Prostate gland (tissue), 2 donors: Measurements from ENCODE around the gene PBX3.

Experiments used
- POLR2AphosphoS5 ChIP-seq: sonication (generic); formaldehyde crosslinking; IDR thresholded peaks from one replicate; pipeline ENCODE4 v1.6.1; 2017; ENCODE audit warnings: antibody characterized with exemption
- TF ChIP-seq, protein P1 (sequence below), 4 experiments: fragments of 200-600 bp in 2 of 4; fragments of 450-650 bp in 2 of 4; sonication (generic) in 2 of 4; IDR thresholded peaks; 1 replicate in 3 of 4; 2 replicates in 1 of 4; pipeline ENCODE4 v1.5.1; 2016 to 2019; ENCODE audit warnings: antibody characterized with exemption in 4 of 4, mild to moderate bottlenecking in 2 of 4, moderate library complexity in 2 of 4

DNA sequence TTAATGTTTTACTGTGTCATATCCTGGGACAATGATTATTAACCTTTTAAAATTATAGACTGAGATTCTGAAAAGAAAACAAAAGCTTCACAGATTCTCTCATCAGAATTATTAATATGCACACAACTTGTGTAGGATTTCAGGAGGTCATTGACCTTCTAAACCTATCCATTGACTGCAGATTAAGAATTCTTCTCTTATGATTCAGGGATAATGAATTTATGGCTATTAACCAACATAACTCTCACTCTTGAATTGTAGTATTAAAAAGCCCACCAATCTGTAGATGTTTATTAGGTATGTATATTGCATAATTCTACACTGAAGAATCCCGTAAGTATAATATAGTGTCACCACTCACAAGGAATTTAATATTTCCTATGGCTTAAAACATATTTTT lies 179.8 kb downstream of the PBX3 start:
- TF ChIP-seq, protein P1, sequence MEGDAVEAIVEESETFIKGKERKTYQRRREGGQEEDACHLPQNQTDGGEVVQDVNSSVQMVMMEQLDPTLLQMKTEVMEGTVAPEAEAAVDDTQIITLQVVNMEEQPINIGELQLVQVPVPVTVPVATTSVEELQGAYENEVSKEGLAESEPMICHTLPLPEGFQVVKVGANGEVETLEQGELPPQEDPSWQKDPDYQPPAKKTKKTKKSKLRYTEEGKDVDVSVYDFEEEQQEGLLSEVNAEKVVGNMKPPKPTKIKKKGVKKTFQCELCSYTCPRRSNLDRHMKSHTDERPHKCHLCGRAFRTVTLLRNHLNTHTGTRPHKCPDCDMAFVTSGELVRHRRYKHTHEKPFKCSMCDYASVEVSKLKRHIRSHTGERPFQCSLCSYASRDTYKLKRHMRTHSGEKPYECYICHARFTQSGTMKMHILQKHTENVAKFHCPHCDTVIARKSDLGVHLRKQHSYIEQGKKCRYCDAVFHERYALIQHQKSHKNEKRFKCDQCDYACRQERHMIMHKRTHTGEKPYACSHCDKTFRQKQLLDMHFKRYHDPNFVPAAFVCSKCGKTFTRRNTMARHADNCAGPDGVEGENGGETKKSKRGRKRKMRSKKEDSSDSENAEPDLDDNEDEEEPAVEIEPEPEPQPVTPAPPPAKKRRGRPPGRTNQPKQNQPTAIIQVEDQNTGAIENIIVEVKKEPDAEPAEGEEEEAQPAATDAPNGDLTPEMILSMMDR (IDR thresholded peaks at IDR 0.05), result no peak
- TF ChIP-seq POLR2AphosphoS5, result no peak
